OCI-LY1 (cell line): ENCODE data around the gene LRP1-AS.

Source experiments
- H2AFZ ChIP-seq: fragments of 200-600 bp; sonication (generic), shearing (Covaris generic); 2 replicates; pipeline ENCODE4 v1.6.0; 2014; ENCODE audit warnings: antibody characterized with exemption, mild to moderate bottlenecking, low read length
- H3F3A ChIP-seq: fragments of 200-600 bp; sonication (generic), shearing (Covaris generic); 2 replicates; pipeline ENCODE4 v1.6.0; 2014; ENCODE audit warnings: mild to moderate bottlenecking, antibody characterized with exemption, low read length, moderate library complexity; ENCODE audit not compliant: insufficient read depth
- H3K27ac ChIP-seq: fragments of 200-600 bp; sonication (generic); 2 replicates; pipeline ENCODE4 v1.5.1; 2014; ENCODE audit warnings: low read length, mixed run types, mild to moderate bottlenecking, low read depth; ENCODE audit not compliant: poor library complexity, severe bottlenecking
- H3K27me3 ChIP-seq: fragments of 200-600 bp; sonication (generic); 2 replicates; pipeline ENCODE4 v1.6.0; 2014; ENCODE audit warnings: antibody characterized with exemption, mild to moderate bottlenecking, low read length, moderate library complexity; ENCODE audit not compliant: insufficient read depth
- H3K36me3 ChIP-seq: fragments of 200-600 bp; sonication (generic); 2 replicates; pipeline ENCODE4 v1.6.1; 2014; ENCODE audit warnings: mild to moderate bottlenecking, antibody characterized with exemption, low read length, moderate library complexity, mixed read lengths; ENCODE audit not compliant: insufficient read depth
- H3K4me1 ChIP-seq: fragments of 200-600 bp; sonication (generic); 2 replicates; pipeline ENCODE4 v1.5.1; 2014; ENCODE audit warnings: mild to moderate bottlenecking, low read length, moderate library complexity; ENCODE audit not compliant: insufficient read depth, severe bottlenecking
- H3K4me2 ChIP-seq: fragments of 200-600 bp; sonication (generic), shearing (Covaris generic); 2 replicates; pipeline ENCODE4 v1.6.1; 2014; ENCODE audit warnings: low read length
- H3K4me3 ChIP-seq: fragments of 200-600 bp; sonication (generic); 2 replicates; pipeline ENCODE4 v1.5.1; 2014; ENCODE audit warnings: low read length, low read depth, mild to moderate bottlenecking, mixed read lengths; ENCODE audit not compliant: poor library complexity, severe bottlenecking
- H3K79me2 ChIP-seq: fragments of 200-600 bp; shearing (Covaris generic); 2 replicates; pipeline ENCODE4 v1.6.1; 2016; ENCODE audit warnings: mixed run types, low read length, mixed read lengths; ENCODE audit not compliant: insufficient read depth
- H3K9ac ChIP-seq: fragments of 200-600 bp; sonication (generic), shearing (Covaris generic); 2 replicates; pipeline ENCODE4 v1.6.1; 2014; ENCODE audit warnings: mild to moderate bottlenecking, low read length, mixed read lengths
- H3K9me2 ChIP-seq: fragments of 200-600 bp; sonication (generic), shearing (Covaris generic); 2 replicates; pipeline ENCODE4 v1.6.1; 2014; ENCODE audit warnings: low read depth, mild to moderate bottlenecking, low read length, mixed read lengths
- H3K9me3 ChIP-seq: fragments of 200-600 bp; shearing (Covaris generic); 2 replicates; pipeline ENCODE4 v1.6.1; 2014; ENCODE audit warnings: low read length, mixed read lengths
- H4K20me1 ChIP-seq: fragments of 200-600 bp; sonication (generic), shearing (Covaris generic); 2 replicates; pipeline ENCODE4 v1.6.0; 2016; ENCODE audit warnings: mild to moderate bottlenecking, low read length; ENCODE audit not compliant: insufficient read depth
- CTCF ChIP-seq: fragments of 200-600 bp; sonication (generic), shearing (Covaris generic); IDR thresholded peaks from 2 replicates; pipeline ENCODE4 v1.5.1; 2017; ENCODE audit warnings: mild to moderate bottlenecking, antibody characterized with exemption, low read length, moderate library complexity, mixed read lengths
- EZH2 ChIP-seq: fragments of 200-600 bp; sonication (generic), shearing (Covaris generic); IDR thresholded peaks from 2 replicates; pipeline ENCODE4 v1.8.0; 2017; ENCODE audit warnings: borderline replicate concordance, mixed run types, mild to moderate bottlenecking, antibody characterized with exemption, low read length, moderate library complexity, mixed read lengths

LRP1-AS gene

GRCh38 chr12:57148469-57149244, 1.2 kb upstream of the LRP1-AS start:
- H3K4me1 ChIP-seq, result no peaks in the 10 kb centered on the region
- H4K20me1 ChIP-seq, result no peaks in the 10 kb centered on the region
- no peak overlapping the region for H3K4me3 ChIP-seq
- H3K79me2 ChIP-seq, result no peaks in the 10 kb centered on the region
- H3K9ac ChIP-seq, result no peak overlapping the region
- H3K27ac ChIP-seq, result no peak overlapping the region
- no peak overlapping the region for H2AFZ ChIP-seq
- no peaks in the 10 kb centered on the region for H3F3A ChIP-seq
- no peaks in the 10 kb centered on the region for H3K9me3 ChIP-seq
- no peaks in the 10 kb centered on the region for H3K9me2 ChIP-seq
- H3K36me3 ChIP-seq, result no peaks in the 10 kb centered on the region
- no peaks in the 10 kb centered on the region for H3K27me3 ChIP-seq
- H3K4me2 ChIP-seq, result no peak overlapping the region
- TF ChIP-seq EZH2 (no peak), CTCF (no peak)

- TF ChIP-seq EZH2 (no peak), CTCF (no peak)
- no peak overlapping the region for H3K27ac ChIP-seq
- H3K9me2 ChIP-seq, result no peaks in the 10 kb centered on the region
- no peak overlapping the region for H3K4me3 ChIP-seq
- no peaks in the 10 kb centered on the region for H3K4me1 ChIP-seq
- H3K9ac ChIP-seq, result no peak overlapping the region
- no peaks in the 10 kb centered on the region for H3K9me3 ChIP-seq
- no peak overlapping the region for H3K4me2 ChIP-seq
- no peaks in the 10 kb centered on the region for H3K79me2 ChIP-seq
- no peaks in the 10 kb centered on the region for H3F3A ChIP-seq
- H3K36me3 ChIP-seq, result no peaks in the 10 kb centered on the region
- no peaks in the 10 kb centered on the region for H4K20me1 ChIP-seq
- H2AFZ ChIP-seq, result no peak overlapping the region
- no peaks in the 10 kb centered on the region for H3K27me3 ChIP-seq
Observed at GRCh38 chr12:57146092-57146491, 1.3 kb downstream of the LRP1-AS start.

- Histone ChIP-seq H2AFZ (no peak overlapping the region), H3K9ac (no peak overlapping the region), H3K4me3 (no peak overlapping the region), H3K9me3 (no peaks in the 10 kb centered on the region), H3K4me2 (no peak overlapping the region), H3K79me2 (no peaks in the 10 kb centered on the region), H3K36me3 (no peaks in the 10 kb centered on the region), H4K20me1 (no peaks in the 10 kb centered on the region), H3K9me2 (no peaks in the 10 kb centered on the region), H3F3A (no peaks in the 10 kb centered on the region), H3K27ac (no peak overlapping the region), H3K4me1 (no peaks in the 10 kb centered on the region), H3K27me3 (no peaks in the 10 kb centered on the region)
- TF ChIP-seq CTCF (no peak), EZH2 (no peak)
Observed at GRCh38 chr12:57145460-57146059, 1.9 kb downstream of the LRP1-AS start.
